ENCODE data around the gene ABCB8.
"Not testable (repeated sequence)": the region's sequence is repeated elsewhere in the genome, so short reads cannot be mapped to it uniquely, and the experiment has no call there.

ABCB8 gene

DNA sequence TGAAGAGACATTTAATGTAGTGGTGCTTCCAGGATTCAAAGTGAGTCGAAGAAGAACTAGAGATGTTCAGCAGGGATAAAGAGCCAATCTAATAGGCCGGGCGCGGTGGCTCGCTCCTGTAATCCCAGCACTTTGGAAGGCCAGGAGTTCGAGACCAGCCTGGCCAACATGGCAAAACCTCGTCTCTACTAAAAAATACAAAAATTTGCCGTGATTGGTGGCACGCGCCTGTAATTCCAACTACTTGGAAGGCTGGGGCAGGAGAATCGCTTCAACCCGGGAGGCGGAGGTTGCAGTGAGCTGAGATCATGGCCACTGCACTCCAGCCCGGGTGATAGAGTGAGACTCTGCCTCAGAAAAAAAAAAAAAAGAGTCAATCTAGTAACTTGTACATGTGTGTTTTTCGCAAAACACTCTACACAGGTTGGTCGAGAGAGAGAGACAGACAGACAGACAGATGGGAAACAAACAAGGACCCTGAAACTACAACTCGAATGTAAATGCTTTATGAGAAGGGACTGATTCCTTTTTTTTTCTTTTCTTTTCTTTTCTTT lies 775 bp downstream of the ABCB8 start:
- no peak for TF ChIP-seq ZNF274 (IDR thresholded peaks at IDR 0.05; ENCODE audit: low read depth, low read length)
- H3K4me3 ChIP-seq (ENCODE audit: low read length): peak overlapping the region; percentile 64

DNA sequence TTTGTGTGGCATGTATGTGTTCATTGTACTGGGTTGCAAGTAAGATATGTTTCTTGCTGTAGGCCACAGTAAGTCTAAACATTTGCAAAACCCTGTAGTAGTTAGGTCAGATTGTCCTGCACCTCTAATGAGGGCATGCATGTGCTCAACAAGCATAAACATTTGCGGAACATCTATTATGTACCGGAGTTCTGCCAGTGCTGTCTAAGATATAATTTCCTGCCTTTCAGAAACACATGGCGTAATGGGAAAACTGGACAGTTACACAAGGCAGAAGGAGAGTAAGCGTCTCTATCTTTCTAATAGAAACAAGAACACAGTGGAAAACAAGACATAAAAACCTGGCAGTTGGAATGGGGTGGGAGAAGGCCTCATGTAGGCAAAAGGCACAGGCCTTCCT lies 2.8 kb downstream of the ABCB8 start:
- no peak overlapping the region for H3K4me3 ChIP-seq (ENCODE audit: low read length)
- no peak for TF ChIP-seq ZNF274 (IDR thresholded peaks at IDR 0.05; ENCODE audit: low read depth, low read length)

DNA sequence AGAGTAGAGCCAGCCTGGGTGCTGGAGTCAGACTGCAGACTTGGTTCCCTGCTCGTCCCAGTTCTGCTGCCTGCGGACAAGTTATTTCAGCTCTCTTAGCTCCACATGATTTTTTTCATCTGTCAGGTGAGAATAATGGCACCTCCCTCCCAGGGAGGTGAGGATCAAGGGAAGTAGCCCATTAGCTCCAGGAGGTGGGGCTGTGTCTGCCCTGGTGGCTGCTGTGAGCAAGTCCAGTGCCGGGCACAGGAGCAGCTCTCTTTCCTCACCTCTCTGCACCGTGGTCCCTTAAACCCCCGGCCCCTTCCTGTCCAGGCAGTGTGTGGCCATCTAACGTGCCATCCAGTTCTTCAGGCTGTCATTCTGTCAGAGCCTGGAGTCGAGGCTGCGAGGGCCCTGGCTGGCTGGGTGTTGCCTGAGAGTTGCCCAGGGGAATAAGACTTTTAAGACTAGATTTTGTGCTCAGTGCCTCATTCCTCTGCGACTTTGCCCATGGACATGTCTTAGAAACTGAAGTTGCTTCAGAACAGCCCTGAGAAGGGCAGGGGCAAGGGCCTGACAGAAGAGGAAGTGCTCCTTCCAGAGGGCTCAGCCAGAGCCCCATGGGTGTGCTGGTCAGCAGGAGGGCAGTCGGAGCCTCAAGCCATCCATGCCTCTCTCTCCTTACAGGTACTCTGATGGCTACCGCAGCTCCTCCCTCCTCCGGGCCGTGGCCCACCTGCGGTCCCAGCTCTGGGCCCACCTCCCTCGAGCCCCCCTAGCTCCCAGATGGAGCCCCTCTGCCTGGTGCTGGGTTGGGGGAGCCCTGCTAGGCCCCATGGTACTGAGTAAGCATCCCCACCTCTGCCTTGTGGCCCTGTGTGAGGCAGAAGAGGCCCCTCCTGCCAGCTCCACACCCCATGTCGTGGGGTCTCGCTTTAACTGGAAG lies 5.0 kb downstream of the ABCB8 start:
- TF ChIP-seq ZNF274 (IDR thresholded peaks at IDR 0.05; ENCODE audit: low read depth, low read length): no peak

DNA sequence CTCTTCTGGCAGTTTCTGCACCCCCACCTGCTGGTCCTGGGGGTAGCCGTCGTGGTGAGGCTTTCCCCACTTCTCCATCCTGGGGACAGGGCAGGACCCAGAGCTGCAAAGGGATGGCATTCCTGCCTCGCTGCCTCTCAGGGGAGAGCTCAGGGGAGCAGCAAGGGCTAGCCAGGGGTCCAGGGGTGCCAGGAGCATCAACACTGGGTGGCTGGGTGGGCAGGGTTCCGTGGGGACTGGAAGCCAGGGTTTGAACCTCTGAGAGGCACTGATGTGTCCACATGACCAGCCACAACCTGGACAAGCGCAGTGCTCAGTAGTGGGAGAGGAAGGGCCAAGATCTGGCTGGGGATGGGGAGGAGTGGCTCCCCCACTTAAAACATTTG lies 5.6 kb downstream of the ABCB8 start:
- H3K4me3 ChIP-seq (ENCODE audit: low read length): no peak overlapping the region
- TF ChIP-seq ZNF274 (IDR thresholded peaks at IDR 0.05; ENCODE audit: low read depth, low read length): no peak

More for the DNA sequence above, 5.0 kb downstream of the ABCB8 start:
- H3K4me3 ChIP-seq (ENCODE audit: low read length): no peak overlapping the region

DNA sequence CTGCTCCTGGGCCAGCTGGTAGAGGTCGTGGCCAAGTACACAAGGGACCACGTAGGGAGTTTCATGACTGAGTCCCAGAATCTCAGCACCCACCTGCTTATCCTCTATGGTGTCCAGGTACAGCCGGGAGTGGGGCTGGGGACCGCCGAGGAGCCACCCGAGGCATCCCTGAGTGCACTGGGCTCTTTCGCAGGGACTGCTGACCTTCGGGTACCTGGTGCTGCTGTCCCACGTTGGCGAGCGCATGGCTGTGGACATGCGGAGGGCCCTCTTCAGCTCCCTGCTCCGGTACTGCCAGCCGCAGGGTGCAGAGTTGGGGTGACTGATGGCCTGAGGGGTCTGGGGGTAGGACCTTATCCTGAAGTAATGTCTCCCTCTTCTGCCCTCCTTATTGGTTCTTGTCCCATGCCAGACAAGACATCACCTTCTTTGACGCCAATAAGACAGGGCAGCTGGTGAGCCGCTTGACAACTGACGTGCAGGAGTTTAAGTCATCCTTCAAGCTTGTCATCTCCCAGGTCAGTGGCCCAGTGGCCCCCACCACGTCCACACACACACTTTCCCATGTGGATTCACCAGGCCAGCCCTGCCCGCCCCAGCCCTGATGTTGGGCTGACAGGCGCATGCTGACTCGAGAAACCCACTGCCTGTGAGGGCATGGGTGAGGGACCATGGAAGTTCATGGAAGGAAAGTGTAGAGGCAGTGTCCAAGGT lies 6.2 kb downstream of the ABCB8 start:
- no peak overlapping the region for H3K4me3 ChIP-seq (ENCODE audit: low read length)
- TF ChIP-seq ZNF274 (IDR thresholded peaks at IDR 0.05; ENCODE audit: low read depth, low read length): no peak

DNA sequence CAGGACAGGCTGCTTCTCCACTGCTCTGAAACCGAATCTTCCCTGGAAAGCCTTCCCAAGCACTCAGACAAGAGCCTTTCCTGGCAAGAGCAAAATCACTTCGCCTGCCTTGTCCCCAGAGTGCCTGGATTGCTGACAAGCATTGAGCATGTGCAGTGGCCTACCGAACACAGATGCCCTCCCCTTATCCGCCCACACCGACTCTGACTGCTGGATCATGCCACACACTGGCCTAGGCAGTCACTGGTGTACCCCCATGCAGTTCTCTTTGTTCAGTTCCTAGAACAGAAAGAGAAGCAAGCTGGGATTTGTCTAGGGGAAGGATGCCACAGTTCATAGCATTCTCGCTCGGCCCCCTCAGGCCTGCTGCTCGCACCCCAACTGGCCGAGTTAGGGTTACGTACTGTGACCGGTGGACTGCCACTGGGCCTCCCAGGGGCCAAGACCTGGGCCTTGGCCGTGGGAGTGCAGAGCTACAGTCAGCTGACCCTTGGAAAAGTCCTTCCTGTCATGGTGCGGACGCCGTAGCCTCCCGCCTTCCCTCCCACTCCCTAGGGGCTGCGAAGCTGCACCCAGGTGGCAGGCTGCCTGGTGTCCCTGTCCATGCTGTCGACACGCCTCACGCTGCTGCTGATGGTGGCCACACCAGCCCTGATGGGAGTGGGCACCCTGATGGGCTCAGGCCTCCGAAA lies 6.9 kb downstream of the ABCB8 start:
- TF ChIP-seq ZNF274 (IDR thresholded peaks at IDR 0.05; ENCODE audit: low read depth, low read length): no peak
- H3K4me3 ChIP-seq (ENCODE audit: low read length): no peak overlapping the region

DNA sequence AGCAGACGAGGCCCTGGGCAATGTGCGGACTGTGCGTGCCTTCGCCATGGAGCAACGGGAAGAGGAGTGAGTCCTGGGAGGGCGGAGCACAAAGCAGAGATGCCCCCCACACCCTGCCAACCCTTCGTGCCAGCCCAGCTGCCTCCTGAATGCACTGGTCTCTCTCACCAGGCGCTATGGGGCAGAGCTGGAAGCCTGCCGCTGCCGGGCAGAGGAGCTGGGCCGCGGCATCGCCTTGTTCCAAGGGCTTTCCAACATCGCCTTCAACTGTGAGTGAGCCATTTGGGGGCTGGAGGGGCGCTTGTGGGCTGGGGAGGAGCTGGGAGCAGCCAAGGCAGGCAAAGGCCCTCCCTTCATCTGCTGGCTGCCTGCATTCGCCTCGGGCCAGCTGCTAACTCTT lies 7.7 kb downstream of the ABCB8 start:
- no peak for TF ChIP-seq ZNF274 (IDR thresholded peaks at IDR 0.05; ENCODE audit: low read depth, low read length)
- no peak overlapping the region for H3K4me3 ChIP-seq (ENCODE audit: low read length)

DNA sequence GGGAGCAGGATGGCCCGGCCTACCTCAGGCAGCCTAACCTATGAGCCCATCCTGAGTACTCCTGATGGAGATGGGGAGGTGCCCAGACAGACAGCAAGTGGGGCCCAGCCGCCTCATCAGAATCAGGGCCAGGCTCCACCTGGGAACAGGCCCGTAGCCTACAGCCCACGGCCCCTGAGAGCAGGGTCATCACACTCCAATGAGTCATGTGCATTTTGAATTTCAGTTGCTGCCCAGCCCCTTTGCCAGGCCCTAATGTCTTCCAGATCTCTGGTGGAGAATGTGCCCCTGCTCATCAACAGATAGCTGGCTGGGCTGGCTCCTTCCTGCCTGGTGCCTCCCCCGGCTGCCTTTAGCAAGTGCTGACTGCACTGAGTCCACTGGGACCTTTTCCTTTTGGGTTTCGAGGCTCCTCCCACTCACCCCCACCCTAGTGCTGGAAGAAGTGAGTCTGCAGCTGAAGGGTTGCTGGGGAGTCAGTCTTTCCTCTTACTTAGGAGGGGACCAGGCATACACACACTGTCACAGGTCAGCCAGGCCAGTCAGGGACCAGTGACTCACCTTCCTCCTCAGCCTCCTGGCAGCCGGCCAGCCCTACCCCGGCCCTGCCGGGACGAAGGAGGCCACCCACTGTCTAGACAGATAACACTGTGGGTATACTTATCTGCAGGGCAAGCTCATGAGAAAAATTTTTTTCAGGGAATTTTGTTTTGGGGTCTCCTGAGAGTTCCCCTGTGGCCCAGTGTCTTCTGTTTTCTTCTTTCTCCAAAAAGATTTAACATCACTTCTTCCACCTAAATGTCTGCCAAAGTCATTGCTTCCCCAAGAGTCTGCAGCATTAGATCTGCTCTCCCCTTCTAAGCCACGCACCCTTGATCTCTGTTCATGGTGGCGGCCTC lies 10.9 kb downstream of the ABCB8 start:
- TF ChIP-seq ZNF274 (IDR thresholded peaks at IDR 0.05; ENCODE audit: low read depth, low read length): no peak
- H3K4me3 ChIP-seq (ENCODE audit: low read length): no peak overlapping the region

DNA sequence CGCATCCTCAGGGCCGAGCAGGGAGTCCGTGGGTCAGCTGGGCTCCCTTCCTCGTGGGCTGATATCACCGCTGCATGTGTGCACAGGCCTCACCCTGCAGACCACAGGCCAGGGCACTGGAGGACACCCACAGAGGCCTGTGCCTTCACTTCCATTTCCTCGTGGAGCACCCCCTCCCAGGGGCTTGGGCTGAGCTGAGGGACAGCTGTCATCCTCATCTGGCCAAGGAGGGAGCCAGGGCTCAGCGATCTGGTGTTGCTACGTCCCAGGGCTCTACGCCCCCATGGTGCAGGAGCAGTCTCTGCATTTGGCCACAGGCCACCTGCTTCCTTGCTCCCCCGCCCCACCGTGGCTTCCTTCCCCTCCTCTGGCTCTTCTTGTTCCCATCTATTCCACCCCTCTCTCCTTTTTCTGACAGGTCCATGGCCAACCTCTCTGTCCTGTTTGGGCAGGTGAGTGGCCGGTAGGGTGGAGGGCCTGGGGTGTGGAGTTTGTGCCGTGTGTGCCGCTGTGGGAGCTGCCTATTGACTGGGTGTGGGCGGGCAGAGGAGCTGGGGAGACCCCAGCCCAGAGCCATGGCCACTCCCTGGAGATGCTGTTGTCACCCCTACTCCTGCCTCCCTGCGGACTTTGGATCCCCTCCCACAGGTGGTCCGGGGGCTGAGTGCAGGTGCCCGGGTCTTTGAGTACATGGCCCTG lies 11.7 kb downstream of the ABCB8 start:
- H3K4me3 ChIP-seq (ENCODE audit: low read length): no peak overlapping the region
- no peak for TF ChIP-seq ZNF274 (IDR thresholded peaks at IDR 0.05; ENCODE audit: low read depth, low read length)

DNA sequence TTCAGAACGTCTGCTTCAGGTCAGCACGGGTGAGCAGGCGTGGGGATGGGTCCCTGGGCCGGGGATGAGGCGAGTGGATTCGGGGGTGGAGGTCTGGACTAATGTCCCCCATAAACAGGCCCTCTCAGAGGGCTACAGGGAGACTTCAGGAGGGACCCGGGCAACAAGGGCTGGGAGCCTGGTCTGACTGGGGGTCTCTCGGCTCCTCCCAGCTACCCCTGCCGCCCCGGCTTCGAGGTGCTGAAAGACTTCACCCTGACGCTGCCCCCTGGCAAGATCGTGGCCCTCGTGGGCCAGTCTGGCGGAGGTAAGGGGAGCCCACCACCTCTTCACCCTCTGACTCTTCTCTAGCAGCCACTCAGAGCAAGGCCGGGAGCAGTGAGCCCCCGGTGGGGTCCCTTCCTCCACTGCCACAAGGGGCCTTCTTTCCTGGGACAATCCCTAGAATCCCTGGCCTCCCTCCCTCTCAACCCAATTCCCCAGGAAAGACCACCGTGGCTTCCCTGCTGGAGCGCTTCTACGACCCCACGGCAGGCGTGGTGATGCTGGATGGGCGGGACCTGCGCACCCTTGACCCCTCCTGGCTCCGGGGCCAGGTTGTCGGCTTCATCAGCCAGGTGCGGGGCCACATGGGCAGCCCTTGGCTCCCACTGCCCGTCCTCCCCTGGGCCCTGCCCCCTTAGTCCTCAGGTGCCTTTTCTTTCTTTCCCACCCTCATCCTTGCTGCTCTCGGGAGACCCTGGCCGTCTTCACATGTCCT lies 12.5 kb downstream of the ABCB8 start:
- no peak for TF ChIP-seq ZNF274 (IDR thresholded peaks at IDR 0.05; ENCODE audit: low read depth, low read length)
- H3K4me3 ChIP-seq (ENCODE audit: low read length): no peak overlapping the region

DNA sequence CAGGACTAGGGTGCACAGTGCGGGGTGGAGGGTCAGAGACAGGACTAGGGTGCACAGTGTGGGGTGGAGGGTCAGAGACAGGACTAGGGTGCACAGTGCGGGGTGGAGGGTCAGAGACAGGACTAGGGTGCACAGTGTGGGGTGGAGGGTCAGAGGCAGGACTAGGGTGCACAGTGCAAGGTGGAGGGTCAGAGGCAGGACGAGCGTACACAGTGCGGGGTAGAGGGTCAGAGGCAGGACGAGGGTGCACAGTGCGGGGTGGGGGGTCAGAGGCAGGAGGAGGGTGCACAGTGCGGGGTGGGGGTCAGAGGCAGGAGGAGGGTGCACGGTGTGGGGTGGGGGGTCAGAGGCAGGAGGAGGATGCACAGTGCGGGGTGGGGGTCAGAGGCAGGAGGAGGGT lies 15.2 kb downstream of the ABCB8 start:
- H3K4me3 ChIP-seq (ENCODE audit: low read length): not testable (repeated sequence)

DNA sequence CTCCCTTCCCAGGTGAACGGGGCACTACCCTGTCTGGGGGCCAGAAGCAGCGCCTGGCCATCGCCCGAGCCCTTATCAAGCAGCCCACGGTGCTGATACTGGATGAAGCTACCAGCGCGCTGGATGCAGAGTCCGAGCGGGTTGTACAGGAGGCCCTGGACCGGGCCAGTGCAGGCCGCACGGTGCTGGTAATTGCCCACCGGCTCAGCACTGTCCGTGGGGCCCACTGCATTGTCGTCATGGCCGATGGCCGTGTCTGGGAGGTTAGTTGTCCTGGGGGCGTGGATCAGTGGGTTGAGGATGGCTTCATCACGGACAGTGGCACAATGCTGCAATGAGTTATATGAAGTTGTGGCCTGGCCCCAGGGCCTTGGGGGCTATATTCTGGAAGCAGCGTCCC lies 15.7 kb downstream of the ABCB8 start:
- H3K4me3 ChIP-seq (ENCODE audit: low read length): no peak overlapping the region
- TF ChIP-seq ZNF274 (IDR thresholded peaks at IDR 0.05; ENCODE audit: low read depth, low read length): no peak
